AG04449 (cell line): ENCODE results near the gene OXSR1.

Experiments used
- CTCF ChIA-PET: fragments of 350-600 bp; formaldehyde crosslinking; extraction: SDS; loops from one replicate; lab custom pipeline; 2021; ENCODE audit warnings: antibody characterized with exemption; lab: Yijun Ruan, JAX
- POLR2A ChIA-PET: fragments of 400-600, 350-600 bp; formaldehyde crosslinking; extraction: SDS; loops from one replicate; lab custom pipeline; 2020; ENCODE audit warnings: antibody characterized with exemption, inconsistent platforms; lab: Yijun Ruan, JAX
- DNase-seq: peaks from one replicate; pipeline ENCODE4 v3.0.0-alpha.2; 2010; ENCODE audit warnings: low read depth, low spot score
- H3K4me3 ChIP-seq: 2 replicates; pipeline ENCODE4 v1.5.1; 2011; ENCODE audit warnings: low read depth, mild to moderate bottlenecking, control low read depth, low read length
- CTCF ChIP-seq: IDR thresholded peaks from one replicate; pipeline ENCODE4 v1.5.1; 2011; ENCODE audit warnings: mild to moderate bottlenecking, moderate library complexity, low read length, control low read depth, inconsistent platforms; ENCODE audit not compliant: insufficient read depth; ENCODE audit errors: missing control alignments

The OXSR1 gene

GRCh38 chr3:38140326-38141172 lies 24.8 kb upstream of the OXSR1 start:
- no peak overlapping the region for H3K4me3 ChIP-seq
- no peak for DNase-seq
- CTCF ChIA-PET, result interaction anchor here (1.4 to 1.5 kb wide), 3 partner anchors 23 to 205 kb away, joined by 3 to 4 read pairs (median 3); no protein-coding TSS in a partner anchor
- POLR2A ChIA-PET, result no interaction called here
- TF ChIP-seq CTCF, result no peak

DNA sequence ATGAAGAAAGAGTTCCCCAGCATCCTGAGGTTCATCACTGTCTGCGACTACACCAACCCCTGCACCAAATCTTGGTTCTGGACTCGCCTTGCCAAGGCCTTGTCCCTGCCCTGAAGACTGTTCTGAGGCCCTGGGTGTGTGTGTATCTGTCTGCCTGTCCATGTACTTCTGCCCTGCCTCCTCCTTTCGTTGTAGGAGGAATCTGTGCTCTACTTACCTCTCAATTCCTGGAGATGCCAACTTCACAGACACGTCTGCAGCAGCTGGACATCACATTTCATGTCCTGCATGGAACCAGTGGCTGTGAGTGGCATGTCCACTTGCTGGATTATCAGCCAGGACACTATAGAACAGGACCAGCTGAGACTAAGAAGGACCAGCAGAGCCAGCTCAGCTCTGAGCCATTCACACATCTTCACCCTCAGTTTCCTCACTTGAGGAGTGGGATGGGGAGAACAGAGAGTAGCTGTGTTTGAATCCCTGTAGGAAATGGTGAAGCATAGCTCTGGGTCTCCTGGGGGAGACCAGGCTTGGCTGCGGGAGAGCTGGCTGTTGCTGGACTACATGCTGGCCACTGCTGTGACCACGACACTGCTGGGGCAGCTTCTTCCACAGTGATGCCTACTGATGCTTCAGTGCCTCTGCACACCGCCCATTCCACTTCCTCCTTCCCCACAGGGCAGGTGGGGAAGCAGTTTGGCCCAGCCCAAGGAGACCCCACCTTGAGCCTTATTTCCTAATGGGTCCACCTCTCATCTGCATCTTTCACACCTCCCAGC lies 24.0 kb upstream of the OXSR1 start:
- POLR2A ChIA-PET, result no interaction called here
- CTCF ChIA-PET, result interaction anchor here (0.6 kb wide), 1 partner anchor 205 kb away, joined by 3 read pairs; the partner anchor contains the start of gene XYLB
- no peak overlapping the region for H3K4me3 ChIP-seq
- DNase-seq, result no peak
- TF ChIP-seq CTCF, result no peak

DNA sequence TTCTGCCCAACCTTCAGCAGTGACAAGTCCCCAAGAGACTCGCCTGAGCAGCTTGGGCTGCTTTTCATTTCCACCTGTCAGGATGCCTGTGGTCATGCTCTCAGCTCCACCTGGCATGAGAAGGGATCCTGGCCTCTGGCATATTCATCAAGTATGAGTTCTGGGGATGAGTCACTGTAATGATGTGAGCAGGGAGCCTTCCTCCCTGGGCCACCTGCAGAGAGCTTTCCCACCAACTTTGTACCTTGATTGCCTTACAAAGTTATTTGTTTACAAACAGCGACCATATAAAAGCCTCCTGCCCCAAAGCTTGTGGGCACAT lies 23.4 kb upstream of the OXSR1 start:
- ChIA-PET CTCF (interaction anchor here (0.6 to 0.8 kb wide), 2 partner anchors 10 to 205 kb away, joined by 3 read pairs; partner anchors contain the start of gene XYLB), POLR2A (no interaction called here)
- DNase-seq, result no peak
- no peak for TF ChIP-seq CTCF
- H3K4me3 ChIP-seq, result no peak overlapping the region

GRCh38 chr3:38142959-38143358 lies 22.4 kb upstream of the OXSR1 start:
- POLR2A ChIA-PET, result no interaction called here
- no peak overlapping the region for H3K4me3 ChIP-seq
- DNase-seq, result no peak
- CTCF ChIA-PET, result no interaction called here
- no peak for TF ChIP-seq CTCF

- CTCF ChIA-PET, result no interaction called here
- POLR2A ChIA-PET, result no interaction called here
- DNase-seq, result no peak
- no peak overlapping the region for H3K4me3 ChIP-seq
- no peak for TF ChIP-seq CTCF
These were observed 21.8 kb upstream of the OXSR1 start for GRCh38 chr3:38143511-38143910.

GRCh38 chr3:38146504-38146903 lies 18.8 kb upstream of the OXSR1 start:
- TF ChIP-seq CTCF, result no peak
- CTCF ChIA-PET, result no interaction called here
- POLR2A ChIA-PET, result interaction anchor here (0.7 kb wide), 1 partner anchor 23 kb away, joined by 3 read pairs; no protein-coding TSS in a partner anchor
- DNase-seq, result no peak
- no peak overlapping the region for H3K4me3 ChIP-seq
